Coronary artery (tissue), 2 donors: ENCODE measurements around the gene GRID1.

Experiments used
- DNase-seq: peaks from one replicate; pipeline ENCODE4 v3.0.0-alpha.2; 2017; ENCODE audit warnings: low spot score
- H3K27ac ChIP-seq, 2 donors: fragments of 200-600 bp; sonication (generic); one replicate each; pipeline ENCODE4 v1.5.1; 2016 to 2019
- H3K4me3 ChIP-seq: fragments of 200-600 bp; sonication (generic); 2 replicates; pipeline ENCODE4 v1.5.1; 2016; ENCODE audit warnings: mild to moderate bottlenecking, moderate library complexity
- TF ChIP-seq, protein P1 (sequence below): fragments of 200-600 bp; sonication (generic); IDR thresholded peaks from one replicate; pipeline ENCODE4 v1.5.1; 2019; ENCODE audit warnings: antibody characterized with exemption

Gene GRID1

DNA sequence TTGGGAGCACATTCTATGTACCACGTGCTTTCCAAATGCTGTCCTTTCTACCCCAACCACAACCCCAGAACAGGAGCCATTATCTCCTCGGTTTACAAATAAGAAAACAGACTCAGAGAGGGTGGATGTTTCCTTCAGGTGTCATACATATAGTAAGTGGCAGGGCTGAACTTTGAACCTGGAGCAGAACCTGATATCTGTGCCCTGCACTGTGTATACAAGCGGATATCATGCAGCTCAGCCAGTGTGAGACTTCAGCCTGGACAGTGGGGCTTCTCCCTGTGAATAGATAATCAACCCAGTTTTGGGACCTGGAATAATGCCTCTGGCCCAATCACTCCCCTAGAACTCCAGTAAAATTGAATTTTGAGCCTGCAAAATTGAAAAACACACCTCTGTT is 341.1 kb downstream of the GRID1 start:
- H3K27ac ChIP-seq = no peak overlapping the region
- no peak overlapping the region for H3K4me3 ChIP-seq
- DNase-seq = peak; percentile 14
- TF ChIP-seq, protein P1, sequence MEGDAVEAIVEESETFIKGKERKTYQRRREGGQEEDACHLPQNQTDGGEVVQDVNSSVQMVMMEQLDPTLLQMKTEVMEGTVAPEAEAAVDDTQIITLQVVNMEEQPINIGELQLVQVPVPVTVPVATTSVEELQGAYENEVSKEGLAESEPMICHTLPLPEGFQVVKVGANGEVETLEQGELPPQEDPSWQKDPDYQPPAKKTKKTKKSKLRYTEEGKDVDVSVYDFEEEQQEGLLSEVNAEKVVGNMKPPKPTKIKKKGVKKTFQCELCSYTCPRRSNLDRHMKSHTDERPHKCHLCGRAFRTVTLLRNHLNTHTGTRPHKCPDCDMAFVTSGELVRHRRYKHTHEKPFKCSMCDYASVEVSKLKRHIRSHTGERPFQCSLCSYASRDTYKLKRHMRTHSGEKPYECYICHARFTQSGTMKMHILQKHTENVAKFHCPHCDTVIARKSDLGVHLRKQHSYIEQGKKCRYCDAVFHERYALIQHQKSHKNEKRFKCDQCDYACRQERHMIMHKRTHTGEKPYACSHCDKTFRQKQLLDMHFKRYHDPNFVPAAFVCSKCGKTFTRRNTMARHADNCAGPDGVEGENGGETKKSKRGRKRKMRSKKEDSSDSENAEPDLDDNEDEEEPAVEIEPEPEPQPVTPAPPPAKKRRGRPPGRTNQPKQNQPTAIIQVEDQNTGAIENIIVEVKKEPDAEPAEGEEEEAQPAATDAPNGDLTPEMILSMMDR = no peak

GRCh38 chr10:86024281-86025041 is 342.1 kb downstream of the GRID1 start:
- TF ChIP-seq, protein P1 = no peak
- peak; percentile 26 for DNase-seq
- Histone ChIP-seq H3K27ac (no peak overlapping the region), H3K4me3 (no peak overlapping the region)

GRCh38 chr10:86023931-86024280 is 342.7 kb downstream of the GRID1 start:
- Histone ChIP-seq H3K4me3 (no peak overlapping the region), H3K27ac (no peak overlapping the region)
- peak; percentile 9 for DNase-seq
- TF ChIP-seq, protein P1 = no peak

- H3K4me3 ChIP-seq = no peak overlapping the region
- TF ChIP-seq, protein P1 = no peak
- no peak overlapping the region for H3K27ac ChIP-seq
- DNase-seq = peak; percentile 53
These were observed 343.3 kb downstream of the GRID1 start for GRCh38 chr10:86023336-86023735.

- TF ChIP-seq, protein P1 = no peak
- no peak for DNase-seq
- Histone ChIP-seq H3K27ac (no peak overlapping the region), H3K4me3 (no peak overlapping the region)
These were observed 343.7 kb downstream of the GRID1 start for GRCh38 chr10:86022906-86023305.

- DNase-seq = peak; percentile 49
- no peak overlapping the region for H3K27ac ChIP-seq
- TF ChIP-seq, protein P1 = no peak
- H3K4me3 ChIP-seq = no peak overlapping the region
These were observed 346.5 kb downstream of the GRID1 start for GRCh38 chr10:86020134-86020533.

- no peak overlapping the region for H3K27ac ChIP-seq
These were observed 347.5 kb downstream of the GRID1 start for GRCh38 chr10:86019141-86019540.

More at GRCh38 chr10:86019141-86019540, 347.5 kb downstream of the GRID1 start:
- no peak overlapping the region for H3K4me3 ChIP-seq
- TF ChIP-seq, protein P1 = no peak
- peak; percentile 41 for DNase-seq
